Stimulated activated CD4-positive, alpha-beta T cell treated with anti-CD3 and anti-CD28 coated beads, Interleukin-1b, Interleukin-23, amount 100 ng/mL, for 48 hours (primary cell): ENCODE results near the gene LNX1.

ENCODE experiments used
- DNase-seq: peaks from one replicate; pipeline ENCODE4 v3.0.0-alpha.2; 2020

Gene LNX1

DNA sequence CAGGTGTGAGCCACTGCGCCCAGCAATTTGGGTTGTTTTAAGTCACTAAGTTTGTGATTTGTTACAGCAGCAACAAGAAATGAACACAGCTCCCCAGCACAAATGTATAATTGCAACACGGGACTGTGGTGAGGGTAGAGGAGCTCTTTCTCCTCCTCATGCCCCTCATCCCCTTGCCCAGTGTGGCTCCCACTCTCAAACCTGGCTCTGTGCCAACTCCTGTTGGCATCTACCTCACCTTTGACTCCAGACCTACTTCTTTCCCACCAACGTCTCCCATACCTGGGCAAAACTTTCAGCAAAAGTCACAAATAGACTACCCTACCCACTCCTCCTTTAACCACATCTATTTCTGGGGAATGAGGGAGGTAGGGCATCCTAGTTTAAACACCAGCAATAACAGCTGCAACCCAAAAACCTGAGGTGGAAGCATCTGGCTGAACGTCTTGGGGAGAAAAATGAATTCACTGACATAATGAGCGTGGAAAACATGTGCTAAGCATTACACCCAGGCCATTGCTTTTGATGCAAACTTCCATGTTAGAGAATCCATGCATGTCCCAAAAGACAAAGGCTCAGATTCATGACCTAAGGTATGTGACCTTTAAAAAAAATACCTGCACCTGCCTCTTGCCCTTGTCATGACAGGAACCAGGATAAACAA lies 19.2 kb downstream of the LNX1 start:
- DNase-seq = no peak

GRCh38 chr4:53563824-53564223 lies 27.5 kb downstream of the LNX1 start:
- DNase-seq = peak; percentile 22

DNA sequence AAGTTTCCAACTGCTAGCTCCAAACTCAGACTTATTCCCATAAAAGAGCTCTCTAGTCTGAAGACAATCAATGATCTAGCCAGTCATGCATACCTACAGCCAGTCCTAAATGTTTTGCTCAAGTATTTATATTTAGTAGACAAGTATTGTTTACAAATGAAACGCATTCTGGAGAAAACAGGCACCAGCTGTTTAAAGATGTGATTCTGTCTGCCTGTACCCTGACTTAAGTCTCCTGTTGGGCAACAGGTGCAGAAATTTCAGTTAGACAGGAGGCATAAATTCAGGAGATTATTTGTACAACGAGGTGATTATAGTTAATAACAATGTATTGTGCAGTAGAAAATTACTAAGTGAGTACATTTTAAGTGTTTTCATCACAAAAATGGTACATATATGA lies 28.9 kb downstream of the LNX1 start:
- DNase-seq = no peak

DNA sequence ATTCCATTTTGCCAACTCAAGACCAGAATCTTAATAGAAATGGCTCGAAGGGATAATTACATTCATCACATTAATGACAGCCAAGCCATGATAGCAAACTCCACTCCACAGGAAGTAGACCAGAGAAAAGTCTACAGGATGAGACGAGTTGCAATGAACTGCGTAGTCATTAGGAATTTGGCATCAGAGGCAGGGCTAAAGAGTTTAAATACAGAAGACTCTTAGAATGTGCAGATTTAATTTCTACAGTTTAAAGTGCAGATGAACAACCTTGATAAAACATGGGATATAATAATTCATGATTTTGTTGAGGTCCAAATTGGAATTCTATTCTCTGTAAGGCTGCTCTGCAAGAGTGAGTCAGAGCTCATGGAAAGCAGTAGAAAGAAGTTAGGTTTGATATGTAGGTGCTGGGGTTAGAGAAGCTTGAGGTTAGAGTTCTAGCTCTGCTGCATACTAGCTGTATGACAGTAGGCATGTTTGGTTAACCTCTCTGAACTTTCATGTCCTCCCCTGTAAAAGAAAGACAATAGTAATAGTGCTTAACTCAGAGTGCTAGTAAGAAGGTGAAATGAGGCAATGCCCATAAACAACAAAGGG lies 32.2 kb downstream of the LNX1 start:
- DNase-seq = no peak

DNA sequence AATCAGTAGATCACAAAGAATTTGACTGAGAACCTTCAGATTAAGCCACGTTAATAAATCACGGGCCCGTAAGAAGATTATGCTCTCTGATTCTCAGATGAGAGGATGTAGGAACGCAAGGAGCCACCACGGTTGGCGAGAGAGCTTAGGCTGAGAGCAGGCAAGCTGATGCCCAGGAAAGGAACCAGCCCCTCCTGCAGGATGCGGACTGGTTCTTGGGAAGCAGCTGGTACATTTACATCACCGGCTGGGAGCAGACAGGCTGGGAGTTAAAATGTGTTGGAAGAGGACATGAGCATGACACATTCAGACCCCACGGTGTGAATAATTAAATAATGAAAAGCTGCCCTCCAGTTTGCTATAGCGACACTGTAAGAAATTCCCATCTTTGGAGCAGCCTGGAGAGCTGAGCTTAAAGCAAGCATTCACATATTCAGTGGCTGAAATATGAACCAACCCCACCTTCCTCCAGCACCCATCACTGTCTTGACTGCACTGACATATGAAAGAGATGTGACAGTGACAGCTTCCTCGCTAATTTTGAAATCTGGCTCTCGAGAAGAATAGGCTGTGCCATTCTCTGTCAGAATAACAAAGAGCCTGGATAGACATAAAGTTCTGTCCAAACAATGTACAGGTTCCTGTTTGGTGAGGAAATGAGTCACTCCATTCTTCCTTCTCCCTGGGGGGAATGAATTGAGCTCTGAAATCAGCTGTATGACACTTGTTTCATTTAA lies 33.1 kb downstream of the LNX1 start:
- no peak for DNase-seq

GRCh38 chr4:53557669-53558064 lies 33.6 kb downstream of the LNX1 start:
- no peak for DNase-seq

- DNase-seq = no peak
These were observed 34.6 kb downstream of the LNX1 start for GRCh38 chr4:53556651-53557050.

DNA sequence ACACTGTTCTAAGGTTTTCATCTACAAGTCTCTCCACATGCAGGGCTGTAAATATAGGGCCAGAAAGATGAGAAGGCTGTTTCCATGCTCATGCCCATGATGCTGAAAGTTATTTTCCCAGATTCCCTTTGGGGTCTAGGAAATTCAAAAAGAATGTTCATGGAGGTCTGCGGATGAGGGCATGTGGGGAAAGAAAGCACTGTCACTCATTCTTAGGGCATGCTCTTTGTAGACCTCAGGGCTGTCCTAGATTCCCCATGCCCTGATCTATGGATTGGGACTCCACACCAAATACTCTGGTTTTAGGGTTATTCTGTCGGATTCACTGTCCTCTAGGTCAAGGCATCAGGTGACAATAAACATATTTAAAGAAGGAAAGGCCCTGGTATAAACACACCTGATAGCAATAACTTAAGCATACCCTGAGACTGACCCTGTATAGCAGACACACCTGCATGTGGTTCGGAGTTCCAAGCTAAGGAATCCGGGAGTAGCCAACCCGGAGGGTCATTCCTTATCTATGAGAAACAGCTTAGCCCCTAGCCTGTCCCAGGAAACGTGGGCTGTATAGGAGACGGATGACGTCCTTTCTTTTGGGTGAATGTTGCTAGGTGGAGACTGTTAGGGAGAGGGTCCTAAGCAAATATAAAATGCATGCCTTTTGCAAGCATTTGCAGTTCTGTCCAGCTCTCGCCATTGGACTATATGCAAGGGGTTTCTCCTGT lies 37.6 kb downstream of the LNX1 start:
- DNase-seq = no peak

DNA sequence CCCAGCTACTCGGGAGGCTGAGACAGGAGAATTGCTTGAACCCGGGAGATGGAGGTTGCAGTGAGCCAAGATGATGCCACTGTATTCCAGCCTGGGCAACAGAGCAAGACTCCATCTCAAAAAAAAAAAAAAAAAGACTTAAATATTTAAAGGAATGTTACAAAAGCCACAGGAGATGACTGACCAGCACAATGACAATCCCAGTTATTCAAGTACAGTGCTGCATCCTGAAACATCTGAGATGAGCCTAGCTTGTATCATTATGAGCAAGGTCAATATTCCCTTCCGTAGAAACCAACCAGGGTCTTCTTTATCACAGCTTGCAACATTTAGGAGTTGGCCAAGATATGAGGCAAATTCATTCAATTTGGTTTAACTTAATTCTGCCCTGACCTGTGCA lies 38.6 kb downstream of the LNX1 start:
- no peak for DNase-seq

- no peak for DNase-seq
These were observed 39.3 kb downstream of the LNX1 start for GRCh38 chr4:53551958-53552357.

GRCh38 chr4:53551281-53551864 lies 39.9 kb downstream of the LNX1 start:
- DNase-seq = no peak

- DNase-seq = no peak
These were observed 42.6 kb downstream of the LNX1 start for GRCh38 chr4:53548662-53549061.

- no peak for DNase-seq
These were observed 43.3 kb downstream of the LNX1 start for GRCh38 chr4:53547983-53548382.

GRCh38 chr4:53545942-53546581 lies 45.2 kb downstream of the LNX1 start:
- no peak for DNase-seq

- DNase-seq = no peak
These were observed 46.0 kb downstream of the LNX1 start for GRCh38 chr4:53545273-53545672.

DNA sequence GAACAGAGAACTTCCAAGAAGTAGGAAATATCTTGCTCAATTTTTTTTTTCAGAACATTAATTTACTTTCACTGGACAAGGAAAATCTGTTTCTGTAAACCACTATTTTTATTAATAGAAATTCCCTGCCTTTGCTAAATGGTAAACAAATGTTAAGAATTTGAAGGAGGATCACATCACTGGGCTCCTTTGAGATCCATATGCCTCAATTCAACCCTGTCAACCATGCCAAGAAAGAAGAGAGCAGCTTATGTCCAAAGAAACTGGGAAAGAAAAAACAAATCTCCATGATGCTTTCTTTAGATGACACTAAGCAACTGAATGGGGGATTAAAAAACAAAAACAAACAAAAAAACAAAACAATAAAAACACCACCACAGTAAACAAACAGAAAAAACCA lies 47.7 kb downstream of the LNX1 start:
- DNase-seq = no peak

DNA sequence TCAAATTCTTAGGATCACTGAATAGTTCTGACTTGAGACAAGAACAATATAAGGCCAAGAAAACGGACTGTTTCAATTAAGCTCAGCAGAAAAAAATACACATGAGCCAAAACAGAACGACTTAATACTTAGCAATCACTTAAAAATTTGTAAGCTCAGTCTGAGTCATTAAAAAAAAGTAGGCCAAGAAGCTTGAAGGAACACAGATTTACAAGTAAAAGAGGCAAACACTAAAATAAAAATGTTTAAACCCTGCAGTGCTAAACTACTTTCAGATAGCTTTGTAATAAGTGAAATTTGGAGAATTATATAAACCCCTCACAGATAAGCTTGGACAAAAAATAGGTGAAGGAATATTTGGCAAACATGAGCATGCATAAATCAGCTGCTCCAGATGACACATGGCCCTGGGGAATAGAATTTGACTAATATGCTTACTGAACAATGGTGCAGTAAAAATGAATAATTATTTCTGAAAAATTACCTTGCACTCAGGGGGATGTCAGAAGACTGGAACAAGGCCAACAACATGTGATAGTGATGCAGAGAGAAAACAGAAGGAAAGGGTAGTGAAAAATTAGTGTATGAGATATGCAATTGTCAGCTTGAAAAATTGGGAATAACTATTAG lies 49.6 kb downstream of the LNX1 start:
- no peak for DNase-seq

GRCh38 chr4:53538756-53539155 lies 52.5 kb downstream of the LNX1 start:
- no peak for DNase-seq

- no peak for DNase-seq
These were observed 53.7 kb downstream of the LNX1 start for GRCh38 chr4:53537606-53538005.

GRCh38 chr4:53536328-53536727 lies 55.0 kb downstream of the LNX1 start:
- DNase-seq = no peak

- DNase-seq = no peak
These were observed 55.7 kb downstream of the LNX1 start for GRCh38 chr4:53535567-53535966.

- no peak for DNase-seq
These were observed 56.6 kb downstream of the LNX1 start for GRCh38 chr4:53534684-53535083.
